ENCODE results near the gene LCN15.
"Not testable (repeated sequence)": the region's sequence is repeated elsewhere in the genome, so short reads cannot be mapped to it uniquely, and the experiment has no call there.

The LCN15 gene

GRCh38 chr9:136764301-136764891 is at the start of gene LCN15:
TSS of gene LCN15 (minus strand) at chr9:136764518. CDS start at chr9:136764488, 30 bp downstream.
- peak; percentile 96 for DNase-seq

- DNase-seq, result no peak
Observed at GRCh38 chr9:136808806-136809158, 44.5 kb upstream of the LCN15 start.

GRCh38 chr9:136808075-136808805 is 43.9 kb upstream of the LCN15 start:
- DNase-seq, result peak; percentile 13

- peak; percentile 72 for DNase-seq
Observed at GRCh38 chr9:136807281-136808074, 43.2 kb upstream of the LCN15 start, which contains the start of gene RABL6. TSS of gene RABL6 (plus strand) at chr9:136807948. CDS start at chr9:136808197, 249 bp downstream.

GRCh38 chr9:136806631-136807201 is 42.4 kb upstream of the LCN15 start:
- DNase-seq, result no peak

GRCh38 chr9:136806067-136806466 is 41.7 kb upstream of the LCN15 start:
- no peak for DNase-seq

- DNase-seq, result no peak
Observed at GRCh38 chr9:136805207-136805740, 41.0 kb upstream of the LCN15 start.

GRCh38 chr9:136804509-136805206 is 40.3 kb upstream of the LCN15 start:
- DNase-seq, result no peak

GRCh38 chr9:136803551-136804508 is 39.5 kb upstream of the LCN15 start:
- no peak for DNase-seq

- DNase-seq, result not testable (repeated sequence)
Observed at GRCh38 chr9:136803009-136803550, 38.8 kb upstream of the LCN15 start.

GRCh38 chr9:136802321-136802720 is 38.0 kb upstream of the LCN15 start:
- DNase-seq, result no peak

GRCh38 chr9:136799854-136800657 is 35.7 kb upstream of the LCN15 start:
- peak; percentile 92 for DNase-seq

GRCh38 chr9:136799079-136799853 is 34.9 kb upstream of the LCN15 start:
- DNase-seq, result peak; percentile 62

GRCh38 chr9:136798708-136799078 is 34.4 kb upstream of the LCN15 start:
- no peak for DNase-seq

- not testable (repeated sequence) for DNase-seq
Observed at GRCh38 chr9:136796775-136797347, 32.5 kb upstream of the LCN15 start.

GRCh38 chr9:136796238-136796774 is 32.0 kb upstream of the LCN15 start, which contains the start of gene CCDC183:
TSS of gene CCDC183 (plus strand) at chr9:136796338. CDS start at chr9:136796398, 60 bp downstream.
- no peak for DNase-seq

GRCh38 chr9:136795000-136795348 is 30.7 kb upstream of the LCN15 start:
- no peak for DNase-seq

- no peak for DNase-seq
Observed at GRCh38 chr9:136794281-136794999, 30.1 kb upstream of the LCN15 start.

Data from NCI-H146 (cell line).